CD4-positive, alpha-beta T cell treated with Interleukin-4 for 1 hour (primary cell): ENCODE data around the gene CIDEC.
"Not testable (repeated sequence)": the region's sequence is repeated elsewhere in the genome, so short reads cannot be mapped to it uniquely, and the experiment has no call there.

Experiments used
- DNase-seq, 2 donors: peaks; one replicate each; pipeline ENCODE4 v3.0.0-alpha.2; 2020 to 2022

The CIDEC gene

DNA sequence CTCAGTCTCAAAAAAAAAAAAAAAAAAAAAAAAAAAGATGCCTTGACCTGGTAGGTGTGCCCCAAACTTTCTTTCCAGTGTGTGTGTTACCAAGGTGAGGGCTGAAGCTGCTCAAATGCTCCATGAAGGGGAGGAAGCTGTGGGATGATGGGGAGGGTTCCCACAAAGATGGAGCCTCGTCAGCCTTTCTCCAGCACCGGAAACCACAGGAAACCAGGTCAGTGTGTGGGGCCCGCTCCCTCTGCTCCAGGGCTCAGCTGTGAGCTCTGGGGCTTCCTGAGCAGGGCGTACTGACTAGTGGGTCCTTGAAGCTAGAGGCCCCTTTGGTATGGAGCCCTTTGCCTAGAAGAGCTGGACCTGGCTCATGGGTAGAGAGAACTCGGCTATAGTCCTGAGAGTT lies 21.9 kb upstream of the CIDEC start:
- peak in 1 of 2 donors; percentile 38 for DNase-seq

DNA sequence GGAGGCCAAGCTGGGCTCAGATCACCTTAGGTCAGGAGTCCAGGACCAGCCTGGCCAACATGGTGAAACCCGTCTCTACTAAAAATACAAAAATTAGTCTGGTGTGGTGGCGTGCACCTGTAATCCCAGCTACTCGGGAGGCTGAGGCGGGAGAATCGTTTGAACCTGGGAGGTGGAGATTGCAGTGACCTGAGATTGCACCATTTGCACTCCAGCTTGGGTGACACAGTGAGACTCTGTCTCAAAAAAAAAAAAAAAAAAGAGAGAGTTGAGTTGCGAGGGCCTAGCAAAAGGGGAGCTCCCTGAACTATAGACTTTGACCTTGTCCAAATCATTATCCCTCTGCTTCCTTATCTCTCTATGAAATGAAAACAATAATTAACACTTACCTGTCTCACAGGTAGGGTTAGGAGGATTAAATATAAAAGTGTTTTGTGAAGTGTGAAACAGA lies 20.9 kb upstream of the CIDEC start:
- DNase-seq = not testable (repeated sequence)

DNA sequence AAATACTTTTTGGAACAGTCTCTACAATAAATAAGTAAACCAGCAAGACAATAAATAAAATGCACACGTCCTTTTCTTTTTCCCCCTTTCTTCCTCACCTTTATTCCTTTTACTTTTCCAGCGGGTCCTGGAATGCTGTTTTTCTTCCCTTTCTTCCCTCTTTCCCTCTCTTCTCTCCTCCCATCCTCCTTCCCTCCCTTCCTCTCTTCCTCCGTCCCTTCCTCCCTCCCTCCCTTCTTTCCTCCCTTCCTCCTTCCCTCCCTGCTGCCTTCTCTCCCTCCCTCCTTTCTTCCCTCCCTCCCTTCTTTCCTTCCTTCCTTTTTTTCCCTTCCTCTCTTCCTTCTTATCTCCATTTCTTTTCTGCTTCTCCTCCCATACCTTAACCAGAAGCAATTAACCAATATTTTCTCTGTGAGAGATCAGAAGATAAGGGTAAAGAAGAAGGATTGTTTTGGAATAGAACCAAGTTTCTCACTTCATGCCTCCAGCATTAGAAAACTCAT lies 19.3 kb upstream of the CIDEC start:
- DNase-seq = no peak

- DNase-seq = no peak
Observed at GRCh38 chr3:9898467-9899241, 18.6 kb upstream of the CIDEC start.

DNA sequence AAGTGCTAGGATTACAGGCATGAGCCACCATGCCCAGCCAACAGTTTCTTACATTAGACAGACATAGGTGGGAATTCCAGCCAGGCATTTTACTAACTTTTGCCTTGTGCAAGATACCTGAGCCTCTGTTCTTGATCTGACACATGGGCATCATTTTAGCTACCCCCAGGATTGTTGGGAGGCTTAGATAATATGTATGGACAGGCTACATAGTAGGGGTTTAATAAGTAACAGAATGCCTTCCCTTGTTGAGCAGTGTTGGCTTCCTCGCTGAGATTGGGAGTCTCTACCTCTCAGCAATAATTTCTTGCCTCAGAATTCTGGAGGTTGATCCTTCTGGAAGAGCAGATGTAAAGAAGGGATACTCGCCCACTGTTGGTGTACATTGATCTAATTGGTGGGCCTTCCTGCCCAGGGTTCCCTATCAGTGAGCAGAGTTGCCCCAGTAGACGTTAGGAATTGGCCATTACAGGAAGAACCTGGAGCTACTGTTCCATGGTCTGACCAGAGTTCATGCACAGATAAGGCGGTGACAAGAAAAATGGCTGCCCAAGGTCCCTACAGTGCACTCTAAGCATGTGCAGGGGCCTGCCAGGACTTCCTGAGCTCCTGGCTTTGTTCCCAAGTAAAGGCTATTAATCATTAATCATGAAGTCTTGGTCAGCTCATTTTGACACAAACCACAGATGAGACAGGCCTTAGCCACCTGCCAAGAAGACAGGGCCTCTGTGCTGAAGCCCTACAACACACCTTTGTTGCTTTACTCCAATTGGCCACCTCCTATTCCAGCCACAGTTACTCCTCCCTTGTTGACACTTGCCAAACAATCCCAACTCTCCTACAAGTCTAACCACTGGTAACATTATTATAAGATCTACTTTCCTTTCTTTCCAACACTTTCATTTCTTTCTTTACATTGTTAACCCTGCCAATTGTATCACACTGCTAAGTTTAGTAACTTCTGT lies 17.6 kb upstream of the CIDEC start:
- no peak for DNase-seq

GRCh38 chr3:9896755-9897407 lies 16.8 kb upstream of the CIDEC start:
- DNase-seq = not testable (repeated sequence)

- DNase-seq = not testable (repeated sequence)
Observed at GRCh38 chr3:9895715-9896114, 15.7 kb upstream of the CIDEC start.

- DNase-seq = no peak
Observed at GRCh38 chr3:9893739-9894138, 13.7 kb upstream of the CIDEC start.

DNA sequence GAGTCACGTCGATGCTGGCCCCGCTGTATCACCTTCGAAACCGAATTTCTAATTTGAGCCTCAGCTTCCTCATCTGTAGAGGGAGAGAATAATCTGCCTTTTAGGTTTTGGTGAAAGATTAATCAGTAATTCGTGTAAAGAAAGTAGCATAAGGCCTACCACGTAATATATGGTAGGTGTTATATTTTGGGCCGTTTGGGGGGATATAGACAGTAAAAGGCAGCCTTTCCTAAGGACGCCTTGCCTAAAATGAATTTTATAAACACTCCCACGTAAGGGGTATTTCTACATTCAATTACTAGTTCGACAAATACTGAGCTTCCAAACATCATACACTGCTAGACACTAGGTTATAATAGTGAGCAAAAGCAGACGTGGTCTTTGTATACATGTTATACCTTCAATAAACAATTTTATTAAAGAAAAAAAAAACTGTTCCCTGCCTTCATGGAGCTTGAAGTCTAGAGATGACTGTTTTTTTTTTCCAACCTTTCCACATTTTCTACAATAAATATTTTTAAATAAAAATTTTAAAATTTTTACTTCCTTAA lies 11.1 kb upstream of the CIDEC start:
- DNase-seq = no peak

DNA sequence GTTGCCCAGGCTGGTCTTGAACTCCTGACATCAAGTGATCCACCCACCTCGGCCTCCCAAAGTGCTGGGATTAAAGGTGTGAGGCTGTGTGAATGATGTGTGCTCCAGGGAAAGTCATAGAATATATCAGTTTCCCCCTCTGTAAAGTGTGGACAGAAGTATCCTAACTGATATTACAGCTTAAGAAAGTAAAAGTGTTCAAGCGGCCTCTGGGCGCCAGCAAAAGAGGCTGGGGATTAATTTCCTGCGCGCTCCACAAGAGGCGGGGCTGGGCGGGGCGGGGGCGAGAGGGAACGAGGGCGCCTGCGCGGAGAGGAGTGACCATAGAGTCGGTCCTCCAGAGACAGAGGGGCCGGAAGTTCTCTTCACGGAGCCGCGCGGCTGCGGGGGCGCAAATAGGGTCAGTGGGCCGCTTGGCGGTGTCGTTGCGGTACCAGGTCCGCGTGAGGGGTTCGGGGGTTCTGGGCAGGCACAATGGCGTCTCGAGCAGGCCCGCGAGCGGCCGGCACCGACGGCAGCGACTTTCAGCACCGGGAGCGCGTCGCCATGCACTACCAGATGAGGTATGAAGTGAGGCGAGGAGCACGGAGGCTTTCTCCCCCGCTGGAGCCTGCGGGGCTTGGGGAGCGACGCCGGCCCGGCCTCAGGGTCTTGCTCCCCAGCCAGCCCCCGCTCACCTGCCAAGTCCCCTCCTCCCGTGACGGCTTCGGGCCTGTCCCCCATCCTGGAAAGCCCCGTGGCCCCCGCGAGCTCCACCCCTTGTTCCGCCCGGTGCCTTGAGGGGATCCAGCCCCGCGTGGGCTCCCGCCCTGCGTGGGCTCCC lies 10.4 kb upstream of the CIDEC start, which contains the start of gene JAGN1:
Gene JAGN1 (plus strand): TSS at position 362 of the 823 bp plus-strand sequence. CDS start 113 bp downstream, at position 475.
- peak; percentile 91 to 94 for DNase-seq

GRCh38 chr3:9889405-9889804 lies 9.4 kb upstream of the CIDEC start:
- DNase-seq = no peak

GRCh38 chr3:9888540-9888939 lies 8.5 kb upstream of the CIDEC start:
- DNase-seq = no peak

- DNase-seq = no peak
Observed at GRCh38 chr3:9887480-9887879, 7.4 kb upstream of the CIDEC start.

DNA sequence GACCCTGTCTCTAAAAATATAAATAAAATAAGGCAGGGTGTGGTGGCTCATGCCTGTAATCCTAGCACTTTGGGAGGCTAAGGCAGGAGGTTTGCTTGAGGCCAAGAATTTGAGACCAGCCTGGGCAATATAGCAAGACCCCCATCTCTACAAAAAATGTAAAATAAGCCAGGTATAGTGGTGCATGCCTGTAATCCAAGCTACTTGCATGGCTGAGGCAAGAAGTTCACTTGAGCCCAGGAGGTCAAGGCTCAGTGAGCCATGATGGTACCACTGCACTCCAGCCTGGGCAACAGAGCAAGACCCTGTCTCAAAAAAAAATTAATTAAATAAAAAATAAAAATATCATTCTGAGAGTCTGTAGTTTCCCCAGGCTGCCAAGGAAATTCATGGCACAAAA lies 6.3 kb upstream of the CIDEC start:
- no peak for DNase-seq

DNA sequence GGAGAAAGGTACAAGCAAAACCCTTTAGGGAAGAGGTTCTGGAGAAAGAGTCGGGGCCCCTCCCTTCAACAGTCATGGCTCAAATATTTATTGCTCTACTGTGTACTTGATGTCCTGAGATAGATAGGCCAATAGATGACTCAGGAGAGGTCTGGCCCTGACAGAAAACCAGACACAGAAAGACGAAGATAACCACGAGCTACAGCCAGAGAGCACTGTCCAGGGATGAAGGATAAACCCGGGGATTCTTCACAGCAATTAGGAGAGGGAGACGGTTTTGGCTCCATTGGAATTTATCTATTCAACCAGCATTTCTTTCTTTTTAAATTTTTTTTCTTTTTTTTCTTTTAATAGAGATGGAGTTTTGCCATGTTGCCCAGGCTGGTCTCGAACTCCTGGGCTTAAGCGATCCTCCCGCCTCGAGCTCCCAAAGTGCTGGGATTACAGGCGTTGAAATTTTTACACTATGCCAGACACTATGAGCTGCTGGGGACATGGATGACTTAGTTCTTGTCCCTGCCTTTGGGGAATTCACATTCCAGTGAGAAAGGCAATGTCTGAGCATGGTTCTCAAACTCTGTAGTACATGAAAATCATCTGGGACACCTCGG lies 4.6 kb upstream of the CIDEC start:
- DNase-seq = no peak

- no peak for DNase-seq
Observed at GRCh38 chr3:9883706-9884554, 3.9 kb upstream of the CIDEC start.

DNA sequence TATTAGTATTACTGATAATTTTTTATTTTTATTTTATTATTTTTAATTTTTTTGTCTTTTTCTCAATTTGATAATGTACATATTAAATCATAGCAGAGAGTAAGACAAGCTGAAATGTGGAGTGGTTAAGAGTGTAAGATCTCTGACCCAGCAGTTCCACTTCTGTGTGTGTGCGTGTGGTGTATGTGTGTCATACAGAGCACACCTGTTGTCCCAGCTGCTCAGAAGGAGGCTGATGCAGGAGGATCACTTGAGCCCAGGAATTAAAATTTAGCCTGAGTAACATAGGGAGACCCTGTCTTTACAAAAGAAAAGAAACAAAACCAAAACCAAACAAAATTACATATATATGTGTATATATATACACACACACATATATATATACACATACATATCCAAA lies 1.4 kb upstream of the CIDEC start:
- no peak for DNase-seq

DNA sequence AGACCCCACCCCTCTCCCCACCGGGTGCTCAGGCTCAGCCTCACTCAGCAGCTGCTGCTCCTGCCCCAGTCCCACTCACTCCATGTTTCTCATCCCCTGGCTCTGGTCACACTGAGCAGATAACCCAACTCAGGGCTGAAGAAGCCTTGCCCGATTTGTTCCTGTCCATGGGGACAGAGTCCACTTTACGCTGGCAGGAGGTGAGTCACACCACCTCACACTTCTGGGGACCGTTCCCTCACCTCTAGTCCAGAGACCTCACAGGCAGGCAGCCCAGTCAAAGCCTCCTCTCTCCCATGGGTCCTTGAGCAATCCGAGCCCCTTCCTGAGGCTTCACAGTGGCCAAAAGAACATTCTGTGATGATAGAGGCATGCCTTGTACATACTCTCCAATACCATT lies 1.4 kb downstream of the CIDEC start:
- no peak for DNase-seq

- no peak for DNase-seq
Observed at GRCh38 chr3:9876991-9877390, 3.1 kb downstream of the CIDEC start.

DNA sequence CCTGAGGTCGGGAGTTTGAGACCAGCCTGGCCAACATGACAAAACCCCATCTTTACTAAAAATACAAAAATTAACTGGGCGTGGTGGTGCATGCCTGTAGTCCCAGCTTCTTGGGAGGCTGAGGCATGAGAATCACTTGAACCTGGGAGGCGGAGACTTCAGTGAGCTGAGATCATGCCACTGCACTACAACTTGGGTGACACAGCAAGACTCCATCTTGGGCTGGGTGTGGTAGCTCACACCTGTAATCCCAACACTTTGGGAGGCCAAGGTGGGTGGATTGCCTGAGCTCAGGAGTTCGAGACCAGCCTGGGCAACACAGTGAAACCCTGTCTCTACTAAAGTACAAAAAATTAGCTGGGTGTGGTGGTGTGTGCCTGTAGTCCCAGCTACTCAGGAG lies 3.8 kb downstream of the CIDEC start:
- not testable (repeated sequence) for DNase-seq
